Measurements from ENCODE around the gene WDFY4. TPM values are rescaled to one million over a fixed set of nuclear protein-coding genes. Genes with fewer than 3 reads are reported as not detected.

WDFY4 gene
- total RNA-seq, 2 donors from 2014 or later: not detected

GRCh38 chr10:48806342-48806741 is 121.7 kb downstream of the WDFY4 start:
- H3K36me3 ChIP-seq (ENCODE audit: control insufficient read depth, insufficient read depth, low read length): no peaks in the 10 kb centered on the region
- WGBS, 2 experiments (ENCODE audit: insufficient coverage in 1 of 2, insufficient read length in 1 of 2): 60 to 78% methylated on average over 1 to 4 of the region's 4 CpGs
- Mint-ChIP-seq H3K4me3 (no peak overlapping the region), H3K4me1 (peaks cover 3% of the 10 kb centered on the region), H3K9me3 (no peaks in the 10 kb centered on the region), H3K27ac (no peak overlapping the region), H3K27me3 (ENCODE audit: insufficient read depth) (peaks cover 17% of the 10 kb centered on the region), H3K36me3 (ENCODE audit: low read depth) (no peaks in the 10 kb centered on the region)
- DNase-seq: no peak
- no peak overlapping the region for H3K9ac ChIP-seq (ENCODE audit: extremely low read depth, low read length, poor library complexity, severe bottlenecking)
- no peaks in the 10 kb centered on the region for H3K9me3 ChIP-seq (ENCODE audit: control insufficient read depth, low read length)
- no peak for TF ChIP-seq CTCF (conservative IDR thresholded peaks at IDR 0.05)
- no peak overlapping the region for H3K4me3 ChIP-seq (ENCODE audit: low read length)
- no peaks in the 10 kb centered on the region for H3K27me3 ChIP-seq (ENCODE audit: control insufficient read depth, insufficient read depth, low read length, poor library complexity, severe bottlenecking)
- H3K27ac ChIP-seq (ENCODE audit: low read depth, low read length): no peak overlapping the region
- H3K4me1 ChIP-seq (ENCODE audit: control insufficient read depth, insufficient read depth, low read length): no peaks in the 10 kb centered on the region

- Histone ChIP-seq H3K4me1 (ENCODE audit: control insufficient read depth, insufficient read depth, low read length) (no peaks in the 10 kb centered on the region), H3K36me3 (ENCODE audit: control insufficient read depth, insufficient read depth, low read length) (no peaks in the 10 kb centered on the region), H3K27me3 (ENCODE audit: control insufficient read depth, insufficient read depth, low read length, poor library complexity, severe bottlenecking) (no peaks in the 10 kb centered on the region), H3K9me3 (ENCODE audit: control insufficient read depth, low read length) (no peaks in the 10 kb centered on the region), H3K27ac (ENCODE audit: low read depth, low read length) (no peak overlapping the region), H3K9ac (ENCODE audit: extremely low read depth, low read length, poor library complexity, severe bottlenecking) (no peak overlapping the region), H3K4me3 (ENCODE audit: low read length) (no peak overlapping the region)
- no peak for TF ChIP-seq CTCF (conservative IDR thresholded peaks at IDR 0.05)
- Mint-ChIP-seq H3K36me3 (ENCODE audit: low read depth) (no peaks in the 10 kb centered on the region), H3K27me3 (ENCODE audit: insufficient read depth) (peaks cover 33% of the 10 kb centered on the region), H3K4me3 (no peak overlapping the region), H3K27ac (no peak overlapping the region), H3K9me3 (no peaks in the 10 kb centered on the region), H3K4me1 (peaks cover 3% of the 10 kb centered on the region)
- 84% methylated on average over 2 of the region's 2 CpGs; no CpG with 5 or more reads in 1 of the 2 experiments for WGBS, 2 experiments (ENCODE audit: insufficient coverage in 1 of 2, insufficient read length in 1 of 2)
- DNase-seq: no peak
Observed at GRCh38 chr10:48807791-48808470, 123.3 kb downstream of the WDFY4 start.

GRCh38 chr10:48809261-48809660 is 124.6 kb downstream of the WDFY4 start:
- Histone ChIP-seq H3K4me3 (ENCODE audit: low read length) (no peak overlapping the region), H3K36me3 (ENCODE audit: control insufficient read depth, insufficient read depth, low read length) (no peaks in the 10 kb centered on the region), H3K9me3 (ENCODE audit: control insufficient read depth, low read length) (no peaks in the 10 kb centered on the region), H3K9ac (ENCODE audit: extremely low read depth, low read length, poor library complexity, severe bottlenecking) (no peak overlapping the region), H3K27ac (ENCODE audit: low read depth, low read length) (no peak overlapping the region), H3K4me1 (ENCODE audit: control insufficient read depth, insufficient read depth, low read length) (no peaks in the 10 kb centered on the region), H3K27me3 (ENCODE audit: control insufficient read depth, insufficient read depth, low read length, poor library complexity, severe bottlenecking) (no peaks in the 10 kb centered on the region)
- Mint-ChIP-seq H3K4me1 (peaks cover 3% of the 10 kb centered on the region), H3K27me3 (ENCODE audit: insufficient read depth) (peaks cover 43% of the 10 kb centered on the region), H3K36me3 (ENCODE audit: low read depth) (no peaks in the 10 kb centered on the region), H3K27ac (no peak overlapping the region), H3K9me3 (no peaks in the 10 kb centered on the region), H3K4me3 (no peak overlapping the region)
- DNase-seq: no peak
- TF ChIP-seq CTCF (conservative IDR thresholded peaks at IDR 0.05): no peak
- WGBS, 2 experiments (ENCODE audit: insufficient coverage in 1 of 2, insufficient read length in 1 of 2): 89% methylated on average over 2 of the region's 2 CpGs; no CpG with 5 or more reads in 1 of the 2 experiments

All from endodermal cell (in vitro differentiated cells).